Endothelial cell of umbilical vein (primary cell): ENCODE results near the gene C17orf67. TPM values are rescaled to one million over a fixed set of nuclear protein-coding genes. Genes with fewer than 3 reads are reported as not detected.

Experiments
- BruUV-seq: library from RNA; stranded (reverse); fragments of 400-500 nt; replicated peaks from 2 replicates; lab custom pipeline; 2021; lab: Mats Ljungman, UMichigan
- CTCF ChIA-PET: fragments of 300-600, 350-600 bp; sonication (Branson Sonifier 250); formaldehyde crosslinking; loops from one replicate; lab custom pipeline; 2021; ENCODE audit warnings: antibody characterized with exemption, inconsistent platforms; lab: Charles Lee
- POLR2A ChIA-PET: fragments of 300-600, 350-600 bp; sonication (Branson Sonifier 250); formaldehyde crosslinking; loops from one replicate; lab custom pipeline; 2021; ENCODE audit warnings: antibody characterized with exemption, inconsistent platforms; lab: Charles Lee
- DNase-seq: peaks from one replicate; pipeline ENCODE4 v3.0.0-alpha.2; 2011; ENCODE audit warnings: low read depth, low spot score
- FAIRE-seq: peaks from 2 replicates; lab custom pipeline; 2011; peaks lifted over from hg19 to GRCh38; lab: Jason Lieb, UNC
- H2AFZ ChIP-seq: 2 replicates; pipeline ENCODE4 v1.6.0; 2012; ENCODE audit warnings: low read depth, low read length, control low read depth, inconsistent platforms
- H3K27ac ChIP-seq: 2 replicates; pipeline ENCODE4 v1.5.1; 2011; ENCODE audit warnings: low read depth, mild to moderate bottlenecking, control low read depth, low read length, moderate library complexity; ENCODE audit not compliant: insufficient read depth
- H3K27me3 ChIP-seq, 2 experiments: 2 replicates each; pipeline versions ENCODE4 v1.6.0 to v1.6.1; 2011; ENCODE audit warnings: low read length in 2 of 2, mixed read lengths in 1 of 2; ENCODE audit not compliant: control insufficient read depth in 2 of 2, insufficient read depth in 2 of 2
- H3K36me3 ChIP-seq, 2 experiments: 2 replicates in 1 of 2; 3 replicates in 1 of 2; pipeline ENCODE4 v1.5.1; 2011; ENCODE audit warnings: low read length in 2 of 2, mild to moderate bottlenecking in 1 of 2, moderate library complexity in 1 of 2; ENCODE audit not compliant: control insufficient read depth in 2 of 2, insufficient read depth in 2 of 2; ENCODE audit errors: extremely low read depth in 1 of 2
- H3K4me1 ChIP-seq: 3 replicates; pipeline ENCODE4 v1.5.1; 2011; ENCODE audit warnings: mild to moderate bottlenecking, low read length; ENCODE audit not compliant: control insufficient read depth, insufficient read depth; ENCODE audit errors: extremely low read depth
- H3K4me2 ChIP-seq: 2 replicates; pipeline ENCODE4 v1.6.1; 2011; ENCODE audit warnings: low read length, control low read depth, mixed read lengths; ENCODE audit not compliant: insufficient read depth
- H3K4me3 ChIP-seq, 3 experiments: fragments of 200-600 bp in 1 of 3; sonication (generic), shearing (Covaris generic) in 1 of 3; replicated peaks in 1 of 3; 2 replicates each; pipeline ENCODE4 v1.5.1; 2011 to 2016; ENCODE audit warnings: control low read depth in 3 of 3, low read length in 3 of 3, mild to moderate bottlenecking in 2 of 3, inconsistent platforms in 1 of 3, low read depth in 1 of 3, moderate library complexity in 1 of 3; ENCODE audit not compliant: insufficient read depth in 1 of 3
- H3K79me2 ChIP-seq: 2 replicates; pipeline ENCODE4 v1.6.0; 2012; ENCODE audit warnings: low read length, inconsistent platforms; ENCODE audit not compliant: control insufficient read depth, insufficient read depth
- H3K9ac ChIP-seq: replicated peaks from 2 replicates; pipeline ENCODE3; 2011; ENCODE audit warnings: low read length, control low read depth; ENCODE audit not compliant: insufficient read depth; ENCODE audit errors: extremely low read depth
- H3K9me1 ChIP-seq: replicated peaks from 3 replicates; pipeline ENCODE4 v1.6.0; 2011; ENCODE audit warnings: mild to moderate bottlenecking, low read length; ENCODE audit not compliant: control insufficient read depth, insufficient read depth; ENCODE audit errors: extremely low read depth
- H3K9me3 ChIP-seq: replicated peaks from 2 replicates; pipeline ENCODE4 v1.5.1; 2012; ENCODE audit warnings: low read length, inconsistent platforms; ENCODE audit not compliant: control insufficient read depth, insufficient read depth
- H4K20me1 ChIP-seq: replicated peaks from 2 replicates; pipeline ENCODE3; 2011; ENCODE audit warnings: mild to moderate bottlenecking, low read length; ENCODE audit not compliant: control insufficient read depth, insufficient read depth; ENCODE audit errors: extremely low read depth
- CTCF ChIP-seq, 2 donors: IDR thresholded peaks; 1 replicate in 1 of 2; 2 replicates in 1 of 2; pipeline ENCODE4 v1.5.1; 2011; ENCODE audit warnings: low read length in 2 of 2, mild to moderate bottlenecking in 2 of 2, moderate library complexity in 2 of 2, control low read depth in 1 of 2, inconsistent platforms in 1 of 2, low read depth in 1 of 2; ENCODE audit not compliant: insufficient read depth in 1 of 2; ENCODE audit errors: extremely low read depth in 1 of 2
- EZH2 ChIP-seq: IDR thresholded peaks from 2 replicates; pipeline ENCODE4 v1.6.1; 2012; ENCODE audit warnings: borderline replicate concordance, low read depth, mild to moderate bottlenecking, moderate library complexity, low read length, inconsistent platforms; ENCODE audit not compliant: severe bottlenecking
- FOS ChIP-seq: IDR thresholded peaks from 2 replicates; pipeline ENCODE4 v1.6.1; 2011; ENCODE audit warnings: mild to moderate bottlenecking, low read length, moderate library complexity, borderline replicate concordance; ENCODE audit not compliant: insufficient read depth
- GATA2 ChIP-seq: IDR thresholded peaks from 2 replicates; pipeline ENCODE4 v1.7.0; 2011; ENCODE audit warnings: low read depth, mild to moderate bottlenecking, moderate library complexity, mixed read lengths, low read length; ENCODE audit not compliant: insufficient read length, insufficient read depth
- JUN ChIP-seq: IDR thresholded peaks from 2 replicates; pipeline ENCODE4 v1.6.1; 2011; ENCODE audit warnings: borderline replicate concordance, low read depth; ENCODE audit not compliant: insufficient read length, insufficient read depth
- MAX ChIP-seq: IDR thresholded peaks from 2 replicates; pipeline ENCODE4 v1.6.1; 2011; ENCODE audit not compliant: insufficient read depth, insufficient read length
- MYC ChIP-seq: IDR thresholded peaks from one replicate; pipeline ENCODE4 v1.6.1; 2011; ENCODE audit warnings: mild to moderate bottlenecking, low read depth, low read length
- POLR2A ChIP-seq: IDR thresholded peaks from 2 replicates; pipeline ENCODE4 v1.6.1; 2012; ENCODE audit warnings: low read depth, mild to moderate bottlenecking, control low read depth, low read length
- POLR2AphosphoS5 ChIP-seq: IDR thresholded peaks from 2 replicates; pipeline ENCODE4 v1.6.1; 2012; ENCODE audit warnings: low read depth, mild to moderate bottlenecking, control low read depth, low read length, moderate library complexity; ENCODE audit not compliant: insufficient read depth
- dilution Hi-C: fragments of 300-500 bp; cut with MboI; formaldehyde crosslinking; loops from one replicate; pipeline ENCODE4 v1.15.0; 2019; ENCODE audit warnings: low sequenced_read_pairs; ENCODE audit not compliant: extremely low pct_ligation_motif_present
- intact Hi-C: fragments of 100-400 bp; cut with micrococcal nuclease; formaldehyde crosslinking; loops from one replicate; pipeline ENCODE4 v1.10.0; 2022
- polyA plus RNA-seq, 4 experiments: library from polyadenylated mRNA; depleted of rRNA in 3 of 4; stranded (reverse) in 3 of 4; unstranded in 1 of 4; fragments of >200 nt; gene quantifications; 2 replicates each; pipeline versions ENCODE4 v1.2.1 to v1.2.3, GENCODE V29; 2011 to 2012; ENCODE audit warnings: missing spikeins in 1 of 4
- total RNA-seq: library from RNA; stranded (reverse); gene quantifications from 2 replicates; pipeline ENCODE4 v1.2.3, GENCODE V29; 2021

Gene C17orf67
- total and polyA plus RNA-seq, 2 donors (not counting 3 experiments of a cell fraction or from before 2014, with no cell fraction given), result 1.9 to 5.8 TPM

- POLR2A ChIA-PET, result no interaction called here
- no peak for TF ChIP-seq FOS
- no peak for TF ChIP-seq CTCF (IDR thresholded peaks at IDR 0.05; ENCODE audit: extremely low read depth in 1 of 2, insufficient read depth in 1 of 2, low read depth in 1 of 2, low read length in 2 of 2)
- no peak for TF ChIP-seq MAX
- TF ChIP-seq JUN, result no peak
- no peak for TF ChIP-seq POLR2AphosphoS5
- no peak for TF ChIP-seq EZH2
- TF ChIP-seq GATA2, result no peak
- no peak for TF ChIP-seq MYC
- TF ChIP-seq POLR2A, result no peak
- CTCF ChIA-PET, result interaction anchor here (7.8 kb wide), 1 partner anchor 12 kb away, joined by 71 read pairs; no protein-coding TSS in a partner anchor
- intact Hi-C loops (no loop called here), dilution Hi-C loops (no loop called here)
- Histone ChIP-seq H3K4me1 (peaks cover 25% of the 10 kb centered on the region), H3K36me3 (peaks cover 0 to 2% of the 10 kb centered on the region in 2 experiments), H3K9me1 (no peaks in the 10 kb centered on the region), H3K27me3 (no peaks in the 10 kb centered on the region), H3K79me2 (peaks cover 22% of the 10 kb centered on the region), H4K20me1 (no peaks in the 10 kb centered on the region), H3K27ac (no peak overlapping the region), H3K4me2 (no peak overlapping the region), H2AFZ (no peak overlapping the region), H3K9ac (no peak overlapping the region), H3K4me3 (no peak overlapping the region), H3K9me3 (no peaks in the 10 kb centered on the region)
- DNase-seq (no peak), FAIRE-seq (no peak)
- no TSS peak for BruUV-seq
Observed at GRCh38 chr17:56831369-56832095, 2.2 kb downstream of the C17orf67 start.
